Gastroesophageal sphincter (tissue), 3 donors: ENCODE measurements around the gene TTC3.

Experiments used
- CTCF ChIP-seq, 4 experiments: fragments of 200-600 bp in 2 of 4; fragments of 450-650 bp in 2 of 4; sonication (generic) in 1 of 4; IDR thresholded peaks; one replicate each; pipeline ENCODE4 v1.5.1; 2017 to 2019; ENCODE audit warnings: antibody characterized with exemption in 4 of 4, mild to moderate bottlenecking in 2 of 4, moderate library complexity in 2 of 4
- EP300 ChIP-seq: sonication (generic); formaldehyde crosslinking; IDR thresholded peaks from one replicate; pipeline ENCODE4 v1.6.1; 2017; ENCODE audit warnings: antibody characterized with exemption, mild to moderate bottlenecking
- POLR2A ChIP-seq, 2 donors: fragments of 450-650 bp; IDR thresholded peaks; one replicate each; pipeline ENCODE4 v1.6.1; 2017; ENCODE audit warnings: antibody characterized with exemption in 2 of 2, mild to moderate bottlenecking in 2 of 2, moderate library complexity in 1 of 2

- TF ChIP-seq CTCF (IDR thresholded peaks at IDR 0.05) (no peak), POLR2A (IDR thresholded peaks at IDR 0.05) (no peak), EP300 (no peak)
Observed at GRCh38 chr21:37026499-37026898, 46.6 kb upstream of the TTC3 start.
